SK-MEL-5 (cell line): ENCODE measurements around the gene SNRPB. TPM values are rescaled to one million over a fixed set of nuclear protein-coding genes. Genes with fewer than 3 reads are reported as not detected.

ENCODE experiments used
- DNase-seq: peaks from one replicate; pipeline ENCODE4 v3.0.0-alpha.2; 2016; ENCODE audit warnings: low read depth, low spot score
- in situ Hi-C: cut with HindIII; loops from 2 replicates; pipeline ENCODE4 v1.10.0; 2016; ENCODE audit warnings: low sequenced_read_pairs, high pct_unique_total_duplicates, low pct_unique_long_range_greater_than_20kb
- small RNA-seq, 2 experiments: library from RNA; depleted of rRNA; stranded (forward); fragments of <200 nt; gene quantifications; one replicate each; pipeline ENCODE3, GENCODE V24; 2014
- total RNA-seq: library from RNA; depleted of rRNA; stranded (reverse); fragments of >200 nt; shearing (Covaris generic); gene quantifications from 2 replicates; pipeline ENCODE4 v1.2.3, GENCODE V29; 2014; rRNA removed

Gene SNRPB
- total RNA-seq, 1 experiment from 2014 or later, result 564 TPM

DNA sequence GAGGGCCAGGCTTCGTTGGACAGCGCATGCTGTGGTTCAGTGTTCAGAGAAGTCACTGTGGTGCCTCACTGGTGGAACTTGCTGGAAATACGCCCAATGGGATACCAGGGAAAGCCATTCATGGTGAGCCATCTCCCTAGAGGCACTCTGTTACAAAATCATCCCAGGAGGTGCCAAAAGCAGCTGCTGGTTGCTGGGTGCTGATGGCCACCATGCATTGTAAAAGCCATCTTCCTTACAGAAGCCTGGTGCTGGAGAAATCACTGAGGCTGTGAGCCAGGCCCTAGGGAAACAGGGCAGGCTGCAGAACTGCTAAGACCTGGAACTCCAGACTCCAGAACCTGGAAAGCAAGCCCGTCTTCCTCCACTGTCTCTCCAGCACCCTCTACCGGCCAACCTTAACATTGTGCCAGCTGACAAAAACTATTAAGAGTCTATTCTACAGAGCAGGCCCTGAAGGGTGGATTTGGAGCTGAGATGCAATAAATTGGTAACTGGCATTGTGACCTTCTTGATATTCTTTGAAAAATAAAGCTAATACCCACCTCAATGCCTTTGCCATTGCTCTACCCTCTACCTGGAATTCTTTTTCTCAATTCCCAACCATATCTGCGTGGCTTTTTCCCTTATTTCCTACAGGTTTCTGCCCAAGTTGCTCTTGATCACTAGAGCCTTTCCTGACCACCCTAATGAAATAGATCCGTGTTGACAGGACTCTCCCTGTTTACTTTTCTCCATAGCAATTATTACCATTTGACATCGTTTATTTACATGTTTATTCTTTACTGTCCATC, 18.5 kb downstream of the SNRPB start:
- in situ Hi-C loops, result no loop called here
- peak; percentile 89 for DNase-seq

DNA sequence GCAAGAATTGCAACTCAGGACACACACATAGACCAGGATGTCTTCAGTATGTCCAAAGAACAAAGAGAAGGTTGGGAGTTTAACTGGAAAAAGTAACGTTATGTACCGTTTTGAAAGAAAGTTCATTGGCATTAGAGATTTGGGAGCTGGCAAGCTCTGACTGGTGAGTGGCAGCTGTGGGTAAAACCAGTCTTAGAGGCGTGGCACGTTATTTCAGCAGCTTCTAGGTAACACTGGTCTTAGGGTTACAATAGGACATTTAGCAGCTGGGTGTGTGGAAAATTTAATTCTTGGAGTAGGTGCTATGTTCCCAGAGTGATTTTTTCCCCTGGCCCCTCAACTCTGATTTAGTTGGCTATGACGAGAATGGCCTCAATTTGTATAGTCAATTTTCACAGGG, 19.2 kb downstream of the SNRPB start:
- in situ Hi-C loops, result no loop called here
- DNase-seq, result no peak

DNA sequence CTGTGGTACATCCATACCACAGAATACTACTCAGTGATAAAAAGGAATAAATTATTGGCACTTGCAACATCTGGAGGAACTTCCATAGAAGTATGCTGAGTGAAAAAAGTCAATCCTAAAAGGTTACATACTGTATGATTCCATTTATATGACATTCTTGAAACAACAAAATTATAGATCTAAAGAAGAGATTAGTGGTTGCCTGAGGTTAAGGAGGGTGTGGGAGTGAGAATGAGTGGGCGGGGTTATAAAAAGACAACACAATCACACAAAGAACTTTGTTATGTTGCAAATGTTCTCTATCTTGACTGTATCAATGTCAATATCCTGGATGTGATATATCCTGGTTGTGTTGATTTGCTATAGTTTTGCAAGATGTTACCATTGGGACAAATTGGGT, 21.2 kb downstream of the SNRPB start:
- in situ Hi-C loops, result no loop called here
- no peak for DNase-seq

DNA sequence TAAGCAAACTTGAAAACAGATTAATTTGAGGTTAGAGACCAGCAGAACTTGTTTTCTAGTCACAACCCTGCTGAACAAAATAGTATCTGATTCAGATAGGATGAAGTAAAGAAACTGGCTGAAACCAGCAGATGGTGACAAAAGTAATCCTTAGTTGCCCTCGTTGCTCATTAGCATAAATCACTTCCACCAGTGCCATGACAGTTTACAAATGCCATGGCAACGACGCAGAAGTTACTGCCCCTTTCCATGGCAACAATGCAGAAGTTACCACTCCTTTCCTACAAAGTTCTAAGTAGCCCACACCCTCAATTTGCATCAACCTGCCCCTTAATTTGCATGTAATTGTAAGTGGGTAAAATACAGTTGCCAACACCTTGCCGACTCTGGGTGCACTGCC, 23.7 kb downstream of the SNRPB start:
- DNase-seq, result peak; percentile 15
- in situ Hi-C loops, result no loop called here

DNA sequence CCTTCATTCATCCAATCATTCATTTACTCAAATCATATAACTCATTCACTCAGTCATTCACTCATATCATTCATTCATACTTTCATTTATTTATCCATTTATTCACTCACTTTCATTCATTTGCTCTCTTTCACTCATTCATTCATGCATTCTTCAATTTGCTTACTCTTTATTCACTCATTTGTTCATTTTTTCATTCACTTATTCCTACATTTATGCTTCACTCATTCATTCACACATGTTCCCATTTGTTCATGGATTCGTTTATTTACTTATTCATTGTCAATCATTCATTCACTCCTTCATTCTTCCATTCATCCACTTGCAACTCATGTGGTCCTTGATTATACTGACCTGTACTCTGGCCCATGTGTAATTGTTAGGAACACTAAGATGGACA, 39.4 kb downstream of the SNRPB start:
- no peak for DNase-seq
- in situ Hi-C loops, result no loop called here

DNA sequence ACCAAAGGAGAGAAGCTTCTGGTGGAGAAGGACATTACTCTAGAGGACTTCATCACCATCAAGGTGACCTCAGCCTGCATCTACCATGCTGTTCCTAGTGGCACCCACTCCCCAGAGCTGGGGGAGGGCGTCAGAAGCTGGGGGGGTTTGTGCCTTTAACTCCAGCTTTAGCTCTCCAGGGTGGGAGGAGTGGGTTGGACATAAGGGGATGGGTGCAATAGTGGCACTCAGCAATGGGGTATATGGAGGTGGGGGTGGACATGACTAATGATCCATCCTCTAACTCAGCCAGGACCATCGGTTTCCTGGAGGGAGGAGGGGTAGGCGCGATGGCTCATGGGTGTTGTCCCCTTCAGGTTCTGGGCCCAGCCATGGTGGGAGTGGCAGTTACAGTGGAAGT, 40.1 kb downstream of the SNRPB start:
- no peak for DNase-seq
- in situ Hi-C loops, result no loop called here

DNA sequence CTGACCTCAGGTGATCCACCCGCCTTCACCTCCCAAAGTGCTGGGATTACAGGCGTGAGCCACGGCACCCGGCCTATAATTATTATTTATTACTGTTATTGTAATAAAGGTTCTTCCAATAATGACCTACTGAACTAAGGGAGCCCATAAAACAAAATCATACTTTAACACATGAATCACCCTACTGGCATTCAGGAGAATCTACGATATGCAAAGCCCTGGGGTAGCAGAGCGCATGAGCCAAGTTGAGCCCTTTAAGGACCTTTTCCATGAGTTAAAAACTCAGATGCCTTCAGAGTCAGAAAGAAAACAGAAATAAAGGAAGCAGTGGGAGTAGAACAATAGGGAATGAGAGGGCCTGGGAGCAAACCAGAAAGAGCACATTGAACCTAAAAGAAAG, 41.5 kb downstream of the SNRPB start:
- no peak for DNase-seq
- in situ Hi-C loops, result no loop called here

DNA sequence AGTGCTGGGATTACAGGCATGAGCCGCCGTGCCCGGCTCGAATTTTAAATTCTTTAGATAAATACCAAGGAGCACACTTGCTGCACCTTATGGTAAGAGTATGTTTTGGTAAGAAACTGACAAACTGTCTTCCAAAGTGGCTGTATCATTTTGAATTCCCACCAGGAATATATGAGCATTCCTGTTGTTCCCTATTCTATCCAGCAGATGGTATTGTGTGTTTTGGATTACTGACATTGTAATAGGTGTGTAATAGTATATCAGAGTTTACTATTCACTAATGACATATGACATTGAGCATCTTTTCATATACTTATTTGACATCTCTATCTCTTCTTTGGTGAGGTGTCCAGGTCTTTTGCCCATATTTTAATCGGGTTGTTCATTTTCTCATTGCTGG, 49.3 kb downstream of the SNRPB start:
- in situ Hi-C loops, result no loop called here
- peak; percentile 47 for DNase-seq

DNA sequence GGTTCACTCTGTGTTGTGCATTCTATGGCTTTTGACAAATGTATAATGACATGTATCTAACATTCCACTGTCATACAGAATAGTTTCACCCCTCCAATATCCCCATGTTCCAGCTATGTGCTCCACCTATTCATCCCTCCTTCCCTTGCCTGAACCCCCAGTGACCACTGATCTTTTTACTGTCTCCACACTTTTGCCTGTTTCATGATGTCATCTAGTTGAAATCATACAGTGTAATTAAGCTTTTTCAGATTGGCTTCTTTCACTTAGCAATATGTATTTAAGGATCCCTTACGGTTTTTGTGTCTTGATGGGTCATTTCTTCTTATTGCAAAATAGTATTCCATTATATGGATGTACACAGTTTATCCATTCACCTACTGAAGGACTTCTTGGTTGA, 50.1 kb downstream of the SNRPB start:
- DNase-seq, result no peak
- in situ Hi-C loops, result no loop called here

DNA sequence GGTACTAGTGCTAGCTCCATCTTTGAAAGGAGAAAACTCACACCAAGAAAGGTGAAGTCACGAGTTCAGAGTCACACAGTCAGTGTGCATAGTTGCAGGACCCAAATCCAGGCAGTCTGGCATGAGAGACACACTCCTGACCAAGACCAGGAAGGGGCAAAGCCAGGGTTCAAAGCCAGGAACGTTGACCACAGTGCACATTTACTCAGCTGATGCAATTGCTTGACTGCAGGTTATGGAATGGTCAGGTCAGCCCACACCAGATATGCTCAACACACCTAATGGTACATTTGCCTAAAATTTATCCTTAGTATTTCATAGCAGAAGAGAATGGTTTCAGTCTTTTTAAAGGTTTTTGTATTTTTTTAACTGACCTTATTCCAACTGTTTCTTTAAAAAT, 52.2 kb downstream of the SNRPB start:
- in situ Hi-C loops, result no loop called here
- no peak for DNase-seq

DNA sequence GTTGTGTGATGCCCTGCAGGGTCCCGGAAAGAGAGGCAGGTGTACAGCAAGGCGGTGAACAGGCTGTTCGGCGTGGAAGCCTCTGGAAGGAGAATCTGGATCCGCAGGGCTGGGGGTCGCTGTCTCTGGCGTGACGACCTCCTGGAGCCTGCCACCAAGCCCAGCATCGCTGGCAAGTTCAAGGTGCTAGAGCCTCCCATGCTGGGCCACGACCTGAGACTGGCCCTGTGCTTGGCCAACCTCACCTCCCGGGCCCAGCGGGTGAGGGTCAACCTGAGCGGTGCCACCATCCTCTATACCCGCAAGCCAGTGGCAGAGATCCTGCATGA, 53.4 kb downstream of the SNRPB start:
- in situ Hi-C loops, result no loop called here
- DNase-seq, result no peak

DNA sequence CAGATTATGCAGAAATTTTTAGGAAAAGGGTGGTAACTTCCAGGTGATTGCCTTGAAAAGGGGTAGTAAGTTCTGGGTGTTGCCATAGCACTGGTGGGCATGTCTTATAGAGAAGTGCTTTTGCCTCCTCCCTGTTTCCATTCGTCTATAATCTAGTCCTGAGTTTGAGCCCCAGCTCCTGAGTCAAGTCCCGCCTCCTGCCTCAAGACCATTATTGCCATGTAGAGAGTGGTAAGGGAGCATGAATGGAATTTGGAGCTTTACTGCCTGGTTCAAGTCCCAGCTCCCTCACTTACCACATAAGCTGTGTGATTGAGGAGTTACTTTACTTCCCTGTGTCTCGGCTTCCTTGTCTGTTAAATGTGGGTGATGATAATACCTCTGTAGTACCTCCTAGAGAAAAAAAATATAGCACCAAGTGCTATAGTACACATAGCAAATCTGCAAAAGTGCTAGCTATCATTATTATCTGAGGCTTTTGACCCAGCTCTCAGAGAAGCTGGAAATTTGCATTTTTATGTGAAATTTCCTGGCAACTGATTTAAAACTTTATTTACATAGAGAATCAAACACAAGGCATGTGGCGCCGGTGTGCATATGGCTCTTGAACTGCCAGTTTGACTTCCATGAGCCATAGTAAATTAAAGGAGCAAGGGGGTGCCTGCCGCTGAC, 53.9 kb downstream of the SNRPB start:
- DNase-seq, result no peak
- in situ Hi-C loops, result no loop called here

Small RNA genes within 50 kb of the gene (small RNA-seq; reads per million reads assigned to genes)
- gene RF00019, result 0 reads per million in 2 experiments

Other genes starting within 250 kb of the SNRPB start
- gene TGM3, start 174.8 kb downstream of the SNRPB start, total RNA-seq, result not detected in 2 replicates
- not detected in 2 replicates for gene TGM6, start 89.9 kb downstream of the SNRPB start, total RNA-seq
- 10.6 and 11.8 TPM in 2 replicates for gene ZNF343, start 38.1 kb upstream of the SNRPB start, total RNA-seq
- gene TMC2, start 65.8 kb upstream of the SNRPB start, total RNA-seq, result not detected in 2 replicates
- 350 and 393 TPM in 2 replicates for gene NOP56, start 181.8 kb upstream of the SNRPB start, total RNA-seq
- gene IDH3B, start 193.4 kb upstream of the SNRPB start, total RNA-seq, result 224 and 240 TPM in 2 replicates
- gene EBF4, start 222.0 kb upstream of the SNRPB start, total RNA-seq, result 0.50 and 2.0 TPM in 2 replicates